Bronchial epithelial cell (primary cell): ENCODE data around the gene PTPRN2. TPM values are rescaled to one million over a fixed set of nuclear protein-coding genes. Genes with fewer than 3 reads are reported as not detected.

Experiments used
- DNase-seq: peaks from one replicate; pipeline ENCODE4 v3.0.0-alpha.2; 2010; ENCODE audit warnings: low read depth
- FAIRE-seq: peaks from 2 replicates; lab custom pipeline; 2011; peaks lifted over from hg19 to GRCh38; lab: Jason Lieb, UNC
- H3K27me3 ChIP-seq: 2 replicates; pipeline ENCODE4 v1.5.1; 2011; ENCODE audit warnings: low read length; ENCODE audit not compliant: control insufficient read depth, insufficient read depth
- H3K36me3 ChIP-seq: 2 replicates; pipeline ENCODE4 v1.5.1; 2011; ENCODE audit warnings: low read length; ENCODE audit not compliant: control insufficient read depth, insufficient read depth
- H3K4me3 ChIP-seq: 2 replicates; pipeline ENCODE4 v1.5.1; 2011; ENCODE audit warnings: mild to moderate bottlenecking, low read depth, low read length, control low read depth
- CTCF ChIP-seq: IDR thresholded peaks from 2 replicates; pipeline ENCODE4 v1.5.1; 2011; ENCODE audit warnings: mild to moderate bottlenecking, moderate library complexity, low read length, control low read depth, inconsistent platforms; ENCODE audit not compliant: insufficient read depth, severe bottlenecking
- total RNA-seq: library from RNA; depleted of rRNA; stranded (reverse); fragments of >200 nt; gene quantifications from 2 replicates; pipeline ENCODE4 v1.2.1, GENCODE V29; 2014

Gene PTPRN2
- total RNA-seq, 1 donor from 2014 or later: 1.1 TPM

- DNase-seq (no peak), FAIRE-seq (no peak)
- no peak for TF ChIP-seq CTCF
- Histone ChIP-seq H3K4me3 (no peak overlapping the region), H3K36me3 (no peaks in the 10 kb centered on the region), H3K27me3 (no peaks in the 10 kb centered on the region)
Measured at GRCh38 chr7:157773361-157773760, 814.3 kb downstream of the PTPRN2 start.

GRCh38 chr7:157772486-157773130 is 815.0 kb downstream of the PTPRN2 start:
- FAIRE-seq (no peak), DNase-seq (no peak)
- Histone ChIP-seq H3K4me3 (no peak overlapping the region), H3K36me3 (no peaks in the 10 kb centered on the region), H3K27me3 (no peaks in the 10 kb centered on the region)
- TF ChIP-seq CTCF: no peak

- DNase-seq (no peak), FAIRE-seq (peak; percentile 28)
- Histone ChIP-seq H3K4me3 (no peak overlapping the region), H3K36me3 (no peaks in the 10 kb centered on the region), H3K27me3 (no peaks in the 10 kb centered on the region)
- TF ChIP-seq CTCF: no peak
Measured at GRCh38 chr7:157771689-157772088, 815.9 kb downstream of the PTPRN2 start.

GRCh38 chr7:157770716-157771320 is 816.8 kb downstream of the PTPRN2 start:
- DNase-seq (no peak), FAIRE-seq (no peak)
- H3K36me3 ChIP-seq: no peaks in the 10 kb centered on the region
- no peak for TF ChIP-seq CTCF
- H3K27me3 ChIP-seq: no peaks in the 10 kb centered on the region
- H3K4me3 ChIP-seq: no peak overlapping the region

- no peaks in the 10 kb centered on the region for H3K36me3 ChIP-seq
- FAIRE-seq (no peak), DNase-seq (no peak)
- H3K4me3 ChIP-seq: no peak overlapping the region
- no peaks in the 10 kb centered on the region for H3K27me3 ChIP-seq
- no peak for TF ChIP-seq CTCF
Measured at GRCh38 chr7:157769526-157770215, 818.0 kb downstream of the PTPRN2 start.
